ENCODE results near the gene SNX25. TPM values are rescaled to one million over a fixed set of nuclear protein-coding genes. Genes with fewer than 3 reads are reported as not detected.
"Not testable (repeated sequence)": the region's sequence is repeated elsewhere in the genome, so short reads cannot be mapped to it uniquely, and the experiment has no call there.

SNX25 gene
- total RNA-seq, 2 donors from 2014 or later = 21.4 to 26.0 TPM

DNA sequence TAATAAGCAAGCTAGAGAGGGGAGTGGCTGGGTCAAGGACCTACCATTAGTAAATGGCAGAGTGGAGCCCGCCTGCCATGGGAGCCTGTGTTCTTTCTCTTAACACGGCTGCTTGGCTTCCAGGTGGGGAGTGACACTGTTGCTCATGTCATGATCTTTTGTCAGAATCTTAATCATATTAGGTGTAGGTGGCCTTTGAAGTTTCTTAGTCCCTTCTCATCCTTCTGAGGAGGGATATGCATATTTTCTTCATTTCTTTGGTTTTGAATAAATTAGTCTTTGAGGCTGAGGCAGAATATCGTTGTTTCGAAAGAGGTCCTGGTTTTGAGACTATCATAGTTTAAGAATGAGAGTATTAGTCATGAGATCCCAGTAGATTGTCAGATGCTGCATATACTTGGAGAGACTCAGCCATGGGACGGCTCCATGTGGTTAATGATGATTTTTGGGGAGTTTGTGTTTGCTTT is 28.9 kb downstream of the SNX25 start:
- Histone ChIP-seq H3K27ac (ENCODE audit: low read depth, low read length) (no peak overlapping the region), H3K36me3 (ENCODE audit: control insufficient read depth, insufficient read depth, low read length) (peaks cover 16% of the 10 kb centered on the region), H3K4me3 (ENCODE audit: low read length) (peak overlapping the region; percentile 67), H3K27me3 (ENCODE audit: control insufficient read depth, insufficient read depth, low read length, poor library complexity, severe bottlenecking) (no peaks in the 10 kb centered on the region), H3K9ac (ENCODE audit: extremely low read depth, low read length, poor library complexity, severe bottlenecking) (no peak overlapping the region), H3K9me3 (ENCODE audit: control insufficient read depth, low read length) (peaks cover 33% of the 10 kb centered on the region), H3K4me1 (ENCODE audit: control insufficient read depth, insufficient read depth, low read length) (peaks cover 12% of the 10 kb centered on the region)
- WGBS, 2 experiments (ENCODE audit: insufficient coverage in 1 of 2, insufficient read length in 1 of 2) = 95 to 96% methylated on average over 4 to 5 of the region's 5 CpGs
- Mint-ChIP-seq H3K9me3 (peaks cover 35% of the 10 kb centered on the region), H3K27ac (no peak overlapping the region), H3K36me3 (ENCODE audit: low read depth) (peaks cover 24% of the 10 kb centered on the region), H3K4me1 (peaks cover 23% of the 10 kb centered on the region), H3K27me3 (ENCODE audit: insufficient read depth) (peaks cover 8% of the 10 kb centered on the region), H3K4me3 (no peak overlapping the region)
- TF ChIP-seq, protein P1, sequence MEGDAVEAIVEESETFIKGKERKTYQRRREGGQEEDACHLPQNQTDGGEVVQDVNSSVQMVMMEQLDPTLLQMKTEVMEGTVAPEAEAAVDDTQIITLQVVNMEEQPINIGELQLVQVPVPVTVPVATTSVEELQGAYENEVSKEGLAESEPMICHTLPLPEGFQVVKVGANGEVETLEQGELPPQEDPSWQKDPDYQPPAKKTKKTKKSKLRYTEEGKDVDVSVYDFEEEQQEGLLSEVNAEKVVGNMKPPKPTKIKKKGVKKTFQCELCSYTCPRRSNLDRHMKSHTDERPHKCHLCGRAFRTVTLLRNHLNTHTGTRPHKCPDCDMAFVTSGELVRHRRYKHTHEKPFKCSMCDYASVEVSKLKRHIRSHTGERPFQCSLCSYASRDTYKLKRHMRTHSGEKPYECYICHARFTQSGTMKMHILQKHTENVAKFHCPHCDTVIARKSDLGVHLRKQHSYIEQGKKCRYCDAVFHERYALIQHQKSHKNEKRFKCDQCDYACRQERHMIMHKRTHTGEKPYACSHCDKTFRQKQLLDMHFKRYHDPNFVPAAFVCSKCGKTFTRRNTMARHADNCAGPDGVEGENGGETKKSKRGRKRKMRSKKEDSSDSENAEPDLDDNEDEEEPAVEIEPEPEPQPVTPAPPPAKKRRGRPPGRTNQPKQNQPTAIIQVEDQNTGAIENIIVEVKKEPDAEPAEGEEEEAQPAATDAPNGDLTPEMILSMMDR (conservative IDR thresholded peaks at IDR 0.05) = no peak
- no peak for DNase-seq

DNA sequence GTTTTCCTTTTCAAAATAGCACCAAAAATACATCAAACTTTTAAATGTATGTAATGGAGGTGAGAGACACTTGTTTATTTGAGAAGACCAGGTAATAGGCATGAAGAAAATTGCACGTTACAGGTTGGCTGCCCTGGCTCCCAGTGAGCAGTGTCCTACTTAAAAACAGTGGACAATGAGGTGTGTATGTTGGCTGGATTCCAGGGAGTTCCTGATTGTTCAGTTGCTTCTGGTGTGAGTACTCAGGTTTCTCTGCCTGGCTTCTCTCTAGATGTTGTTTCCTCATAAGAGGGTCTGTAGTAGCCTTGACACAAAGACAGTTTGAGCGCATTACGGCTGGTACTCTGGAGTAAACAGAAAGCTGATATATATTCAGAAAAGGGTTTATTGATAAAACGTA is 29.4 kb downstream of the SNX25 start:
- no peak for DNase-seq
- Histone ChIP-seq H3K9me3 (ENCODE audit: control insufficient read depth, low read length) (peaks cover 33% of the 10 kb centered on the region), H3K27ac (ENCODE audit: low read depth, low read length) (no peak overlapping the region), H3K36me3 (ENCODE audit: control insufficient read depth, insufficient read depth, low read length) (peaks cover 21% of the 10 kb centered on the region), H3K4me1 (ENCODE audit: control insufficient read depth, insufficient read depth, low read length) (peaks cover 12% of the 10 kb centered on the region), H3K9ac (ENCODE audit: extremely low read depth, low read length, poor library complexity, severe bottlenecking) (no peak overlapping the region), H3K27me3 (ENCODE audit: control insufficient read depth, insufficient read depth, low read length, poor library complexity, severe bottlenecking) (no peaks in the 10 kb centered on the region), H3K4me3 (ENCODE audit: low read length) (peak overlapping the region; percentile 67)
- peaks cover 8% of the 10 kb centered on the region for H3K27me3 Mint-ChIP-seq (ENCODE audit: insufficient read depth)
- H3K4me1 Mint-ChIP-seq = peaks cover 23% of the 10 kb centered on the region
- 84 to 85% methylated on average over 4 of the region's 4 CpGs for WGBS, 2 experiments (ENCODE audit: insufficient coverage in 1 of 2, insufficient read length in 1 of 2)
- no peak overlapping the region for H3K27ac Mint-ChIP-seq
- TF ChIP-seq, protein P1 (conservative IDR thresholded peaks at IDR 0.05) = no peak
- H3K9me3 Mint-ChIP-seq = peaks cover 35% of the 10 kb centered on the region
- H3K36me3 Mint-ChIP-seq (ENCODE audit: low read depth) = peaks cover 24% of the 10 kb centered on the region
- H3K4me3 Mint-ChIP-seq = no peak overlapping the region

DNA sequence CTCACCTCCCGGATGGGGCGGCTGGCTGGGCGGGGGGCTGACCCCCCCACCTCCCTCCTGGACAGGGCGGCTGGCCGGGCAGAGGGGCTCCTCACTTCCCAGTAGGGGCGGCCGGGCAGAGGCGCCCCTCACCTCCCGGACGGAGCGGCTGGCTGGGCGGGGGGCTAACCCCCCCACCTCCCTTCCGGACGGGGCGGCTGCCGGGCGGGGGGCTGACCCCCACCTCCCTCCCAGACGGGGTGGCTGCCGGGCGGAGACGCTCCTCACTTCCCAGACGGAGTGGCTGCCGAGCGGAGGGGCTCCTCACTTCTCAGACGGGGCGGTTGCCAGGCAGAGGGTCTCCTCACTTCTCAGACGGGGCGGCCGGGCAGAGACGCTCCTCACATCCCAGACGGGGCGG is 31.1 kb downstream of the SNX25 start:
- peaks cover 24% of the 10 kb centered on the region for H3K36me3 Mint-ChIP-seq (ENCODE audit: low read depth)

More for the DNA sequence above, 31.1 kb downstream of the SNX25 start:
- not testable (repeated sequence) for H3K27ac ChIP-seq (ENCODE audit: low read depth, low read length); H3K4me3 Mint-ChIP-seq; H3K4me3 ChIP-seq (ENCODE audit: low read length); H3K27me3 ChIP-seq (ENCODE audit: control insufficient read depth, insufficient read depth, low read length, poor library complexity, severe bottlenecking); H3K27me3 Mint-ChIP-seq (ENCODE audit: insufficient read depth); DNase-seq; H3K9ac ChIP-seq (ENCODE audit: extremely low read depth, low read length, poor library complexity, severe bottlenecking); H3K27ac Mint-ChIP-seq; H3K4me1 ChIP-seq (ENCODE audit: control insufficient read depth, insufficient read depth, low read length)
- 90% methylated on average over 16 of the region's 32 CpGs; no CpG with 5 or more reads in 1 of the 2 experiments for WGBS, 2 experiments (ENCODE audit: insufficient coverage in 1 of 2, insufficient read length in 1 of 2)
- Histone ChIP-seq H3K36me3 (ENCODE audit: control insufficient read depth, insufficient read depth, low read length) (peaks cover 21% of the 10 kb centered on the region), H3K9me3 (ENCODE audit: control insufficient read depth, low read length) (peaks cover 33% of the 10 kb centered on the region)
- Mint-ChIP-seq H3K4me1 (peaks cover 16% of the 10 kb centered on the region), H3K9me3 (peaks cover 35% of the 10 kb centered on the region)
